K562 (cell line): ENCODE data around the gene COL7A1. TPM values are rescaled to one million over a fixed set of nuclear protein-coding genes. Genes with fewer than 3 reads are reported as not detected.

Experiments
- ATAC-seq: fragments of 200-7000 bp; cut with Tn5 transposase; 3 replicates; pipeline ENCODE4 v1.9.1; 2020; ENCODE audit warnings: moderate library complexity
- BruUV-seq: library from RNA; stranded (reverse); fragments of 400-500 nt; replicated peaks from 2 replicates; lab custom pipeline; 2021; lab: Mats Ljungman, UMichigan
- CTCF ChIA-PET: fragments of 300-600 bp; formaldehyde crosslinking; extraction: SDS; loops from one replicate; lab custom pipeline; 2021; ENCODE audit warnings: low intra/inter-chr PET ratio; lab: Yijun Ruan, JAX
- POLR2A ChIA-PET: fragments of 300-600, 350-650 bp; sonication (Branson Sonifier 250); formaldehyde crosslinking; extraction: SDS; loops from one replicate; lab custom pipeline; 2021; ENCODE audit warnings: antibody characterized with exemption, inconsistent platforms; lab: Yijun Ruan, JAX
- DNase-seq, 4 experiments: peaks; one replicate each; pipeline versions ENCODE4 v3.0.0 to v3.0.0-alpha.2; 2011 to 2018; ENCODE audit warnings: low spot score in 3 of 4, mixed read lengths in 3 of 4; ENCODE audit errors: extremely low read depth in 1 of 4
- FAIRE-seq: peaks from 2 replicates; lab custom pipeline; 2011; peaks lifted over from hg19 to GRCh38; lab: Jason Lieb, UNC
- H2AFZ ChIP-seq: 2 replicates; pipeline ENCODE4 v1.6.0; 2011; ENCODE audit warnings: low read depth, low read length, control low read depth, inconsistent platforms
- H3K27ac ChIP-seq: fragments of 200-600 bp; 3 replicates; pipeline ENCODE4 v1.8.0; 2011; ENCODE audit warnings: low read depth, mild to moderate bottlenecking, control low read depth, inconsistent platforms, low read length, moderate library complexity, mixed read lengths; ENCODE audit errors: extremely low read depth
- H3K27me3 ChIP-seq, 2 experiments: fragments of 300-600 bp in 1 of 2; 2 replicates in 1 of 2; 3 replicates in 1 of 2; pipeline versions ENCODE4 v1.6.0 to v1.8.0; 2011; ENCODE audit warnings: inconsistent platforms in 2 of 2, low read length in 2 of 2, mild to moderate bottlenecking in 1 of 2, mixed read lengths in 1 of 2, moderate library complexity in 1 of 2; ENCODE audit not compliant: control insufficient read depth in 2 of 2, insufficient read depth in 2 of 2
- H3K36me3 ChIP-seq: fragments of 300-600 bp; 3 replicates; pipeline ENCODE4 v1.8.0; 2011; ENCODE audit warnings: mild to moderate bottlenecking, low read length, inconsistent platforms; ENCODE audit not compliant: control insufficient read depth, insufficient read depth
- H3K4me1 ChIP-seq, 2 experiments: fragments of 200-600 bp in 1 of 2; replicated peaks in 1 of 2; 2 replicates in 1 of 2; 3 replicates in 1 of 2; pipeline versions ENCODE4 v1.5.1 to v1.8.0; 2011; ENCODE audit warnings: inconsistent platforms in 2 of 2, low read length in 2 of 2, mild to moderate bottlenecking in 1 of 2, mixed read lengths in 1 of 2, moderate library complexity in 1 of 2; ENCODE audit not compliant: control insufficient read depth in 2 of 2, insufficient read depth in 2 of 2
- H3K4me2 ChIP-seq: 2 replicates; pipeline ENCODE4 v1.6.1; 2011; ENCODE audit warnings: low read length, control low read depth, inconsistent platforms, mixed read lengths; ENCODE audit not compliant: insufficient read depth
- H3K4me3 ChIP-seq: fragments of 200-600 bp; sonication (generic), shearing (Covaris generic); 2 replicates; pipeline ENCODE4 v1.5.1; 2016; ENCODE audit warnings: control low read depth, inconsistent platforms
- H3K79me2 ChIP-seq: fragments of 200-600 bp; 3 replicates; pipeline ENCODE4 v1.8.0; 2011; ENCODE audit warnings: low read length, inconsistent platforms; ENCODE audit not compliant: control insufficient read depth, insufficient read depth
- H3K9ac ChIP-seq, 2 experiments: 2 replicates each; pipeline versions ENCODE4 v1.6.0 to v1.6.1; 2011; ENCODE audit warnings: low read depth in 2 of 2, low read length in 2 of 2, control low read depth in 1 of 2, inconsistent platforms in 1 of 2, mild to moderate bottlenecking in 1 of 2, mixed read lengths in 1 of 2; ENCODE audit not compliant: insufficient read depth in 1 of 2
- H3K9me1 ChIP-seq: one replicate; pipeline ENCODE4 v1.6.0; 2011; ENCODE audit warnings: inconsistent platforms, mild to moderate bottlenecking, low read length, moderate library complexity; ENCODE audit not compliant: control insufficient read depth, insufficient read depth
- H3K9me3 ChIP-seq: replicated peaks from 2 replicates; pipeline ENCODE4 v1.5.1; 2011; ENCODE audit warnings: low read depth, low read length, inconsistent platforms; ENCODE audit not compliant: control insufficient read depth, insufficient read depth
- H4K20me1 ChIP-seq: replicated peaks from 2 replicates; pipeline ENCODE4 v1.6.1; 2011; ENCODE audit warnings: low read length, inconsistent platforms, mixed read lengths; ENCODE audit not compliant: control insufficient read depth, insufficient read depth
- ARID1B ChIP-seq: fragments of 450-650 bp; IDR thresholded peaks from 2 replicates; pipeline ENCODE4 v1.6.1; 2016; ENCODE audit warnings: antibody characterized with exemption, mild to moderate bottlenecking, inconsistent platforms
- CBFA2T2 ChIP-seq: fragments of 450-650 bp; conservative IDR thresholded peaks from 2 replicates; pipeline ENCODE4 v1.6.1; 2017; ENCODE audit warnings: mild to moderate bottlenecking
- EWSR1 ChIP-seq: fragments of 450-650 bp; IDR thresholded peaks from 2 replicates; pipeline ENCODE4 v1.6.1; 2018; ENCODE audit warnings: borderline replicate concordance, mild to moderate bottlenecking, low read depth, moderate library complexity; ENCODE audit not compliant: partially characterized antibody
- GTF2F1 ChIP-seq: IDR thresholded peaks from 2 replicates; pipeline ENCODE4 v1.6.1; 2011; ENCODE audit warnings: low read depth, low read length, improper control_type of control experiment
- RAD51 ChIP-seq: fragments of 450-650 bp; IDR thresholded peaks from 2 replicates; pipeline ENCODE4 v1.7.1; 2016; ENCODE audit warnings: low read depth, mild to moderate bottlenecking, borderline replicate concordance
- USF1 ChIP-seq: sonication (generic); formaldehyde crosslinking; IDR thresholded peaks from 2 replicates; pipeline ENCODE4 v1.9.0; 2022; ENCODE audit warnings: mild to moderate bottlenecking, missing genetic modification reagents
- WGBS: fragments of 100-300 bp; shearing (Covaris generic); methylation state at CpG from one replicate; pipeline ENCODE4 v1.1.6; 2016; ENCODE audit warnings: low coverage, mixed read lengths; ENCODE audit not compliant: insufficient coverage; ENCODE audit errors: missing lambda C conversion rate; 5-methylcytosine and 5-hydroxymethylcytosine counted together
- in situ Hi-C: fragments of 300-500 bp; cut with MboI; formaldehyde crosslinking; loops from 4 replicates; pipeline ENCODE4 v1.15.0; 2018; ENCODE audit warnings: inconsistent platforms, mixed read lengths
- intact Hi-C: fragments of 100-400 bp; cut with micrococcal nuclease; formaldehyde crosslinking; loops from 2 replicates; pipeline ENCODE4 v1.14.2; 2022
- polyA plus RNA-seq, 8 experiments: library from polyadenylated mRNA; depleted of rRNA in 4 of 8; stranded (reverse) in 5 of 8; unstranded in 3 of 8; fragments of >200 nt; fragmentation: Nextera tagmentation in 2 of 8; fragmentation: Illumina TruSeq in 1 of 8; extraction: Ambion mirVana in 2 of 8; extraction: Trizol in 1 of 8; gene quantifications; 2 replicates each; pipeline versions ENCODE4 v1.2.1 to v1.2.3, GENCODE V29; 2011 to 2014; ENCODE audit warnings: inconsistent platforms in 1 of 8, missing spikeins in 1 of 8
- total RNA-seq, 7 experiments: library from RNA; depleted of rRNA in 6 of 7; stranded (reverse); fragments of >200 nt in 6 of 7; fragmentation: Illumina TruSeq in 2 of 7; extraction: Trizol in 2 of 7; gene quantifications; 2 replicates each; pipeline versions ENCODE4 v1.2.1 to v1.2.3, GENCODE V29; 2011 to 2021; ENCODE audit warnings: low replicate concordance in 1 of 7
- TF ChIP-seq, protein P1 (sequence below): IDR thresholded peaks from 2 replicates; pipeline ENCODE4 v1.6.1; 2011; ENCODE audit not compliant: insufficient read length; ENCODE audit errors: extremely low read depth
- TF ChIP-seq, protein P2 (sequence below): fragments of 450-650 bp; formaldehyde crosslinking; IDR thresholded peaks from 2 replicates; pipeline ENCODE4 v1.4.0; 2020; ENCODE audit warnings: mild to moderate bottlenecking, mixed read lengths

COL7A1 gene
- total and polyA plus RNA-seq, 9 of the 15 experiments (the other 6 are each of a cell fraction or from before 2014, with no cell fraction given): 0.09 to 0.66 (median 0.35) TPM; not detected in 3

DNA sequence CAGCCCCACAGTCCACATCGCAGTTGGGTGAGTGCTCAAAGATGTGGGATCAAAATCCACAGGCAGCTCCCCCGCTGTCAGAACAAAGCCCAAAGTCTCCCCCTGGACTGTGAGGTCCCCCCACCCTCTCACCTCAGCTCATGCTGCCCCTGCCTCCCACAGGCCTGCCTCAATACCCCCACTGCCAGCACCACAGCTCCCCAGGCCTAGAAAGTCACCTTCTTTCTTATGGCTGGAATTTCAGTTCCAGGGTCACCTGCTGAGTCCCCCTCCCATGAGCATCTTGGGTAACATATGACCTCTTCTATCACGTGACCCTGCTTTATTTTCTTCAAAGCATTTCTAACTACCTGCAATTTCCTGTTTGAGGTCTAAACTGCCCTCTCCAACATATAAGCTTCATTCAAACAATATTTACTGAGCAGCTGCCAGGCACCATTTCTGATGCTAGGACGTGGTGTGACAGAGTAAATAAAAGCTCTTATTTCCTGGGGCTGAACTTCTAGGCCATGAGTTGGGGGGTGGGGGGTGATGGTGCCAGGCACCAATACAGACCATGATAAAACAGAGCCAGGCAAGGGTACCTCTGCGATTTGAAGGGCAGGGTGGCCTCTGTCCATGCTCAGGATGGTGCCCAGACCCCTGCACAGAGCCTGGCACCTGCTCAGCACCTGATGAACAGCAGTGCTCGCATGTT lies 28.9 kb upstream of the COL7A1 start:
- H3K9me3 ChIP-seq: no peaks in the 10 kb centered on the region
- no peak for DNase-seq
- no peak overlapping the region for H2AFZ ChIP-seq
- H3K79me2 ChIP-seq: no peaks in the 10 kb centered on the region
- no peaks in the 10 kb centered on the region for H3K9me1 ChIP-seq
- POLR2A ChIA-PET: interaction anchor here (0.7 to 3.4 kb wide), 3 partner anchors 11 to 67 kb away, joined by 4 to 23 read pairs (median 4); partner anchors contain the start of gene SLC26A6
- no TSS peak for BruUV-seq
- in situ Hi-C loops: no loop called here
- intact Hi-C loops: no loop called here
- no peak overlapping the region for H3K9ac ChIP-seq
- no peaks in the 10 kb centered on the region for H4K20me1 ChIP-seq
- no peaks in the 10 kb centered on the region for H3K27me3 ChIP-seq
- no peak for ATAC-seq
- CTCF ChIA-PET: interaction anchor here (0.6 kb wide), 1 partner anchor 46 kb away, joined by 3 read pairs; no protein-coding TSS in a partner anchor
- no peak overlapping the region for H3K27ac ChIP-seq
- no peak overlapping the region for H3K4me3 ChIP-seq
- H3K4me1 ChIP-seq: peaks cover 0 to 7% of the 10 kb centered on the region in 2 experiments; a peak in 2 of 5 replicates
- no peak for FAIRE-seq
- peaks cover 27% of the 10 kb centered on the region; the same call in 2 of the 3 replicates for H3K36me3 ChIP-seq
- TF ChIP-seq GTF2F1 (no peak), RAD51 (peak; percentile 63), EWSR1 (no peak), USF1 (CRISPR knock-in tag) (no peak), ARID1B (no peak), CBFA2T2 (0 out of 2 replicates have a peak, but pooled peaks have one; percentile 11)
- TF ChIP-seq, protein P1, sequence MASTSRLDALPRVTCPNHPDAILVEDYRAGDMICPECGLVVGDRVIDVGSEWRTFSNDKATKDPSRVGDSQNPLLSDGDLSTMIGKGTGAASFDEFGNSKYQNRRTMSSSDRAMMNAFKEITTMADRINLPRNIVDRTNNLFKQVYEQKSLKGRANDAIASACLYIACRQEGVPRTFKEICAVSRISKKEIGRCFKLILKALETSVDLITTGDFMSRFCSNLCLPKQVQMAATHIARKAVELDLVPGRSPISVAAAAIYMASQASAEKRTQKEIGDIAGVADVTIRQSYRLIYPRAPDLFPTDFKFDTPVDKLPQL: no peak
- TF ChIP-seq, protein P2, sequence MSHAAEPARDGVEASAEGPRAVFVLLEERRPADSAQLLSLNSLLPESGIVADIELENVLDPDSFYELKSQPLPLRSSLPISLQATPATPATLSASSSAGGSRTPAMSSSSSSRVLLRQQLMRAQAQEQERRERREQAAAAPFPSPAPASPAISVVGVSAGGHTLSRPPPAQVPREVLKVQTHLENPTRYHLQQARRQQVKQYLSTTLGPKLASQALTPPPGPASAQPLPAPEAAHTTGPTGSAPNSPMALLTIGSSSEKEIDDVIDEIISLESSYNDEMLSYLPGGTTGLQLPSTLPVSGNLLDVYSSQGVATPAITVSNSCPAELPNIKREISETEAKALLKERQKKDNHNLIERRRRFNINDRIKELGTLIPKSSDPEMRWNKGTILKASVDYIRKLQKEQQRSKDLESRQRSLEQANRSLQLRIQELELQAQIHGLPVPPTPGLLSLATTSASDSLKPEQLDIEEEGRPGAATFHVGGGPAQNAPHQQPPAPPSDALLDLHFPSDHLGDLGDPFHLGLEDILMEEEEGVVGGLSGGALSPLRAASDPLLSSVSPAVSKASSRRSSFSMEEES: peak; percentile 47
- 62% methylated on average over 4 of the region's 6 CpGs for WGBS
- no peak overlapping the region for H3K4me2 ChIP-seq
